H1 (cell line): Measurements from ENCODE around the gene RNASEL. TPM values are rescaled to one million over a fixed set of nuclear protein-coding genes. Genes with fewer than 3 reads are reported as not detected.

Experiments used
- CTCF ChIA-PET: fragments of 300-600 bp; sonication (Branson Sonifier 250); formaldehyde crosslinking; loops from one replicate; lab custom pipeline; 2021; ENCODE audit not compliant: partially characterized antibody; lab: Charles Lee
- POLR2A ChIA-PET: fragments of 300-600 bp; sonication (Branson Sonifier 250); formaldehyde crosslinking; loops from one replicate; lab custom pipeline; 2021; ENCODE audit warnings: inconsistent platforms; ENCODE audit not compliant: partially characterized antibody; lab: Charles Lee
- DNase-seq, 2 experiments: peaks; one replicate each; pipeline versions ENCODE4 v3.0.0 to v3.0.0-alpha.2; 2010 to 2022; ENCODE audit warnings: low spot score in 2 of 2, low read depth in 1 of 2, mixed read lengths in 1 of 2
- FAIRE-seq: peaks from 2 replicates; lab custom pipeline; 2011; peaks lifted over from hg19 to GRCh38; lab: Jason Lieb, UNC
- H2AFZ ChIP-seq: 2 replicates; pipeline ENCODE4 v1.8.1; 2012; ENCODE audit warnings: low read length, inconsistent platforms
- H2AK5ac ChIP-seq: 2 replicates; pipeline ENCODE4 v1.6.1; 2013; ENCODE audit warnings: low read depth, low read length
- H2BK120ac ChIP-seq: replicated peaks from 2 replicates; pipeline ENCODE3; 2013; ENCODE audit warnings: low read depth, low read length, inconsistent platforms
- H2BK12ac ChIP-seq: 2 replicates; pipeline ENCODE4 v1.6.1; 2013; ENCODE audit warnings: low read depth, low read length
- H2BK15ac ChIP-seq: 2 replicates; pipeline ENCODE4 v1.6.1; 2013; ENCODE audit warnings: low read length
- H2BK20ac ChIP-seq: 2 replicates; pipeline ENCODE4 v1.6.1; 2013; ENCODE audit warnings: low read length
- H2BK5ac ChIP-seq: 2 replicates; pipeline ENCODE4 v1.6.1; 2013; ENCODE audit warnings: low read depth, low read length
- H3K14ac ChIP-seq: 2 replicates; pipeline ENCODE4 v1.6.1; 2013; ENCODE audit warnings: inconsistent platforms; ENCODE audit not compliant: insufficient read length
- H3K18ac ChIP-seq: 2 replicates; pipeline ENCODE4 v1.6.1; 2013; ENCODE audit warnings: low read length; ENCODE audit errors: extremely low read depth
- H3K23ac ChIP-seq: 2 replicates; pipeline ENCODE4 v1.6.1; 2013; ENCODE audit warnings: inconsistent platforms; ENCODE audit not compliant: insufficient read length
- H3K23me2 ChIP-seq: 2 replicates; pipeline ENCODE4 v1.6.1; 2013; ENCODE audit warnings: low read depth, low read length
- H3K27ac ChIP-seq: 2 replicates; pipeline ENCODE4 v1.6.1; 2011; ENCODE audit warnings: low read depth, low read length, inconsistent platforms
- H3K27me3 ChIP-seq, 4 experiments: replicated peaks in 1 of 4; 1 replicate in 1 of 4; 2 replicates in 3 of 4; pipeline versions ENCODE4 v1.6.1 to v1.8.1; 2011 to 2013; ENCODE audit warnings: low read length in 3 of 4, mild to moderate bottlenecking in 3 of 4, inconsistent platforms in 2 of 4, mixed read lengths in 2 of 4, moderate library complexity in 1 of 4; ENCODE audit not compliant: control insufficient read depth in 3 of 4, insufficient read depth in 3 of 4; ENCODE audit errors: extremely low read depth in 1 of 4
- H3K36me3 ChIP-seq, 4 experiments: 2 replicates each; pipeline versions ENCODE4 v1.6.1 to v1.8.1; 2011 to 2013; ENCODE audit warnings: mild to moderate bottlenecking in 4 of 4, low read length in 3 of 4, moderate library complexity in 2 of 4, control low read depth in 1 of 4, inconsistent platforms in 1 of 4; ENCODE audit not compliant: insufficient read depth in 4 of 4, control insufficient read depth in 2 of 4
- H3K4ac ChIP-seq: replicated peaks from 2 replicates; pipeline ENCODE3; 2013; ENCODE audit warnings: low read length, low read depth, mixed read lengths, inconsistent platforms; ENCODE audit not compliant: insufficient read length
- H3K4me1 ChIP-seq, 4 experiments: replicated peaks in 1 of 4; 1 replicate in 1 of 4; 2 replicates in 3 of 4; pipeline versions ENCODE4 v1.6.1 to v1.8.1; 2011 to 2013; ENCODE audit warnings: low read length in 3 of 4, inconsistent platforms in 2 of 4, mixed read lengths in 1 of 4; ENCODE audit not compliant: insufficient read depth in 4 of 4, control insufficient read depth in 3 of 4
- H3K4me2 ChIP-seq, 2 experiments: 2 replicates each; pipeline versions ENCODE4 v1.6.1 to v1.8.1; 2011 to 2013; ENCODE audit warnings: low read depth in 2 of 2, low read length in 2 of 2, control low read depth in 1 of 2, inconsistent platforms in 1 of 2, mild to moderate bottlenecking in 1 of 2; ENCODE audit not compliant: insufficient read depth in 1 of 2
- H3K4me3 ChIP-seq, 4 experiments: fragments of 200-600, 300-600 bp in 1 of 4; sonication (generic), shearing (Covaris generic), sonication (Bioruptor Twin) in 1 of 4; 2 replicates each; pipeline versions ENCODE4 v1.5.1 to v1.8.1; 2011 to 2016; ENCODE audit warnings: low read length in 4 of 4, low read depth in 3 of 4, control low read depth in 2 of 4, inconsistent platforms in 2 of 4, mild to moderate bottlenecking in 2 of 4, mixed read lengths in 1 of 4, moderate library complexity in 1 of 4; ENCODE audit not compliant: insufficient read depth in 2 of 4; ENCODE audit errors: extremely low read depth in 1 of 4
- H3K56ac ChIP-seq: replicated peaks from 2 replicates; pipeline ENCODE3; 2013; ENCODE audit warnings: low read depth, mild to moderate bottlenecking, mixed read lengths, low read length, inconsistent platforms; ENCODE audit not compliant: insufficient read length
- H3K79me1 ChIP-seq: 2 replicates; pipeline ENCODE4 v1.6.1; 2013; ENCODE audit warnings: low read depth, low read length, control low read depth
- H3K79me2 ChIP-seq, 2 experiments: 2 replicates each; pipeline versions ENCODE4 v1.6.1 to v1.8.1; 2012 to 2013; ENCODE audit warnings: low read length in 2 of 2, mild to moderate bottlenecking in 2 of 2, inconsistent platforms in 1 of 2; ENCODE audit not compliant: insufficient read depth in 2 of 2, control insufficient read depth in 1 of 2
- H3K9ac ChIP-seq, 4 experiments: replicated peaks in 1 of 4; 1 replicate in 1 of 4; 2 replicates in 3 of 4; pipeline versions ENCODE4 v1.6.1 to v1.8.1; 2011 to 2013; ENCODE audit warnings: low read depth in 3 of 4, low read length in 3 of 4, control low read depth in 2 of 4, mild to moderate bottlenecking in 2 of 4, moderate library complexity in 2 of 4, inconsistent platforms in 1 of 4; ENCODE audit errors: extremely low read depth in 1 of 4
- H3K9me3 ChIP-seq, 2 experiments: 2 replicates each; pipeline versions ENCODE4 v1.6.1 to v1.8.1; 2012 to 2013; ENCODE audit warnings: mild to moderate bottlenecking in 2 of 2, moderate library complexity in 2 of 2, control low read depth in 1 of 2, inconsistent platforms in 1 of 2, low read depth in 1 of 2, low read length in 1 of 2, mixed read lengths in 1 of 2; ENCODE audit not compliant: insufficient read depth in 2 of 2
- H4K20me1 ChIP-seq, 2 experiments: replicated peaks in 1 of 2; 2 replicates each; pipeline versions ENCODE3 to v1.8.1; 2011 to 2013; ENCODE audit warnings: inconsistent platforms in 2 of 2, low read length in 2 of 2, mild to moderate bottlenecking in 1 of 2; ENCODE audit not compliant: insufficient read depth in 2 of 2, control insufficient read depth in 1 of 2
- H4K5ac ChIP-seq: 2 replicates; pipeline ENCODE4 v1.6.1; 2013; ENCODE audit warnings: low read length, low read depth, mixed read lengths, inconsistent platforms; ENCODE audit not compliant: insufficient read length
- H4K8ac ChIP-seq: 2 replicates; pipeline ENCODE4 v1.8.0; 2013; ENCODE audit warnings: mild to moderate bottlenecking, moderate library complexity, low read length, inconsistent platforms; ENCODE audit not compliant: insufficient read depth; ENCODE audit errors: extremely low read depth
- H4K91ac ChIP-seq: replicated peaks from 2 replicates; pipeline ENCODE3; 2013; ENCODE audit warnings: low read length, mixed read lengths, inconsistent platforms; ENCODE audit not compliant: insufficient read length
- BACH1 ChIP-seq: IDR thresholded peaks from 2 replicates; pipeline ENCODE4 v1.6.1; 2012; ENCODE audit warnings: low read length, improper control_type of control experiment
- CHD1 ChIP-seq: IDR thresholded peaks from 2 replicates; pipeline ENCODE4 v1.6.1; 2012; ENCODE audit warnings: low read depth, low read length, improper control_type of control experiment
- JUN ChIP-seq: IDR thresholded peaks from 2 replicates; pipeline ENCODE4 v1.6.1; 2011; ENCODE audit warnings: low read depth, mild to moderate bottlenecking, improper control_type of control experiment, low read length
- JUND ChIP-seq: IDR thresholded peaks from 2 replicates; pipeline ENCODE4 v1.6.1; 2011; ENCODE audit warnings: mild to moderate bottlenecking, improper control_type of control experiment, low read length
- KDM5A ChIP-seq: fragments of 200-600 bp; IDR thresholded peaks from 2 replicates; pipeline ENCODE4 v1.7.1; 2012; ENCODE audit warnings: mild to moderate bottlenecking, low read length, inconsistent platforms, mixed read lengths
- NANOG ChIP-seq: IDR thresholded peaks from 2 replicates; pipeline ENCODE4 v1.6.1; 2011; ENCODE audit warnings: low read length, low read depth, mild to moderate bottlenecking, inconsistent platforms; ENCODE audit not compliant: insufficient read depth, poor library complexity, severe bottlenecking
- NRF1 ChIP-seq: IDR thresholded peaks from 2 replicates; pipeline ENCODE4 v1.6.1; 2011; ENCODE audit warnings: mild to moderate bottlenecking, low read depth, low read length, improper control_type of control experiment
- RFX5 ChIP-seq: IDR thresholded peaks from 2 replicates; pipeline ENCODE4 v1.6.1; 2011; ENCODE audit warnings: low read depth, low read length, improper control_type of control experiment, borderline replicate concordance
- SIN3A ChIP-seq, 2 experiments: IDR thresholded peaks in 1 of 2; conservative IDR thresholded peaks in 1 of 2; 2 replicates each; pipeline ENCODE4 v1.6.1; 2011 to 2012; ENCODE audit warnings: low read length in 2 of 2, improper control_type of control experiment in 1 of 2, low read depth in 1 of 2, mild to moderate bottlenecking in 1 of 2
- WGBS, 2 experiments: shearing (Covaris generic) in 1 of 2; methylation state at CpG; one replicate each; pipeline versions ENCODE4 v1.1.6 to v1.1.7; 2013 to 2015; ENCODE audit warnings: low lambda C conversion rate in 2 of 2, mixed read lengths in 2 of 2, inconsistent platforms in 1 of 2, low coverage in 1 of 2, missing lambda C conversion rate in 1 of 2; ENCODE audit not compliant: insufficient replicate concordance in 2 of 2, insufficient coverage in 1 of 2, insufficient read length in 1 of 2; ENCODE audit errors: extremely low coverage in 1 of 2, missing lambda C conversion rate in 1 of 2; 5-methylcytosine and 5-hydroxymethylcytosine counted together
- polyA plus RNA-seq, 7 experiments: library from polyadenylated mRNA; depleted of rRNA in 3 of 7; stranded (reverse) in 5 of 7; unstranded in 2 of 7; fragments of >200 nt in 5 of 7; fragments of 200-250 nt in 2 of 7; gene quantifications; 1 replicate in 5 of 7; 2 replicates in 1 of 7; 4 replicates in 1 of 7; pipeline versions ENCODE4 v1.2.1 to v1.2.3, GENCODE V29; 2011 to 2013; ENCODE audit warnings: missing spikeins in 2 of 7, mixed read lengths in 2 of 7
- total RNA-seq: library from RNA; stranded (reverse); fragmentation: NEBNext Ultra II Directional; extraction: Animal tissue kit (Norgen Biotek cat#: 25700); gene quantifications from 2 replicates; pipeline ENCODE4 v1.2.1, GENCODE V29; 2021
- TF ChIP-seq, protein P1 (sequence below): IDR thresholded peaks from 2 replicates; pipeline ENCODE4 v1.6.1; 2011; ENCODE audit warnings: low read depth, mild to moderate bottlenecking, low read length; ENCODE audit not compliant: insufficient read depth

The RNASEL gene
- total and polyA plus RNA-seq, 2 of the 8 experiments (the other 6 are each of a cell fraction or from before 2014, with no cell fraction given) = 0.39 to 0.78 TPM

DNA sequence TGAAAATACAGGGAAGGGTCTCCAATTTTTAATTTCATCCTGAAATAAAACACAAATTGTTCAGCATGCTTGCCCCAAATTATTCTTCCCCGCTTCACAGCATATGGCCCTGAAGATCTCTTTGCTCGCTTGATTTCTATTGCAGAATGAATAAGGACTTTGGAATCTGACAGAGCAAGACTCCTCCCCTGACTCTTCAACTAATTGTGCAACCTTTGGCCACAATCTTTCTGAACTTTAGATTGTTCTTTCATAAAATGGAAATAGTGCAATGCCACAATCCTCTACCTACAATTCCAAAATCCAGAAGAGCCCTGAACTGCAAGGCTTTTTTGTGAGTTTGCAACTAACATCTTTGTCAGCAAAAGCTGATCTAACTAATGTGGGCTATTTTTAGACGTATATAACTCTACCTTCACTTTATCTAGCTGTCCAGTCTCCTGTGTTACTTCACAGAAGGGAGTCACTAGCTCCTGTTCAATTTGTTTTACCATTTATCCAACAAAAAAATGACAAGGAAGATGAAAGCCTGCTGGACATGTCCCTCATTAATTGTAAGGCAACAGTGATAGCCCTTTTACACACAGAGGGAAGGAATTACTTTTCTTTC, 13.4 kb downstream of the RNASEL start:
- ChIA-PET CTCF (interaction anchor here (1.3 kb wide), 1 partner anchor 21 kb away, joined by 5 read pairs; no protein-coding TSS in a partner anchor), POLR2A (no interaction called here)
- H3K9me3 ChIP-seq = no peaks in the 10 kb centered on the region; a peak in 1 of 4 replicates
- 90% methylated on average over 3 of the region's 3 CpGs; no CpG with 5 or more reads in 1 of the 2 experiments for WGBS, 2 experiments
- H2BK120ac ChIP-seq = no peak overlapping the region
- H3K23ac ChIP-seq = no peak overlapping the region
- H3K27ac ChIP-seq = no peak overlapping the region
- no peak overlapping the region for H4K8ac ChIP-seq
- TF ChIP-seq RFX5 = no peak
- TF ChIP-seq JUN = no peak
- no peak for TF ChIP-seq BACH1
- no peak for TF ChIP-seq SIN3A (conservative IDR thresholded peaks at IDR 0.05 in 1 of 2, IDR thresholded peaks at IDR 0.05 in 1 of 2; ENCODE audit: low read depth in 1 of 2, low read length in 2 of 2)
- no peak for TF ChIP-seq CHD1
- no peak for TF ChIP-seq KDM5A
- TF ChIP-seq JUND = no peak
- TF ChIP-seq, protein P1, sequence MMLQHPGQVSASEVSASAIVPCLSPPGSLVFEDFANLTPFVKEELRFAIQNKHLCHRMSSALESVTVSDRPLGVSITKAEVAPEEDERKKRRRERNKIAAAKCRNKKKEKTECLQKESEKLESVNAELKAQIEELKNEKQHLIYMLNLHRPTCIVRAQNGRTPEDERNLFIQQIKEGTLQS = no peak
- no peak for TF ChIP-seq NANOG
- TF ChIP-seq NRF1 = no peak
- H3K18ac ChIP-seq = no peak overlapping the region
- no peak for DNase-seq
- H3K4ac ChIP-seq = no peak overlapping the region
- H3K9ac ChIP-seq = no peak overlapping the region
- H3K4me1 ChIP-seq = no peaks in the 10 kb centered on the region
- H4K91ac ChIP-seq = no peak overlapping the region
- no peak overlapping the region for H3K14ac ChIP-seq
- FAIRE-seq = no peak
- no peak overlapping the region for H2BK5ac ChIP-seq
- H3K79me2 ChIP-seq = no peaks in the 10 kb centered on the region
- H2BK20ac ChIP-seq = no peak overlapping the region
- no peak overlapping the region for H3K4me2 ChIP-seq
- H3K56ac ChIP-seq = no peak overlapping the region
- H2BK15ac ChIP-seq = no peak overlapping the region
- H4K5ac ChIP-seq = no peak overlapping the region
- no peaks in the 10 kb centered on the region for H3K36me3 ChIP-seq
- H4K20me1 ChIP-seq = no peaks in the 10 kb centered on the region
- no peaks in the 10 kb centered on the region for H3K23me2 ChIP-seq
- H3K79me1 ChIP-seq = no peaks in the 10 kb centered on the region
- no peak overlapping the region for H2BK12ac ChIP-seq
- no peak overlapping the region for H2AK5ac ChIP-seq
- H2AFZ ChIP-seq = no peak overlapping the region
- H3K4me3 ChIP-seq = no peak overlapping the region
- no peaks in the 10 kb centered on the region for H3K27me3 ChIP-seq
